HG03039 (cell line): ENCODE measurements around the gene LHX5.

Experiments used
- ATAC-seq: cut with Tn5 transposase; IDR thresholded peaks from one replicate; pipeline ENCODE4 v1.9.1; 2021; ENCODE audit warnings: mild to moderate bottlenecking, moderate library complexity; ENCODE audit not compliant: unreplicated experiment

Gene LHX5

DNA sequence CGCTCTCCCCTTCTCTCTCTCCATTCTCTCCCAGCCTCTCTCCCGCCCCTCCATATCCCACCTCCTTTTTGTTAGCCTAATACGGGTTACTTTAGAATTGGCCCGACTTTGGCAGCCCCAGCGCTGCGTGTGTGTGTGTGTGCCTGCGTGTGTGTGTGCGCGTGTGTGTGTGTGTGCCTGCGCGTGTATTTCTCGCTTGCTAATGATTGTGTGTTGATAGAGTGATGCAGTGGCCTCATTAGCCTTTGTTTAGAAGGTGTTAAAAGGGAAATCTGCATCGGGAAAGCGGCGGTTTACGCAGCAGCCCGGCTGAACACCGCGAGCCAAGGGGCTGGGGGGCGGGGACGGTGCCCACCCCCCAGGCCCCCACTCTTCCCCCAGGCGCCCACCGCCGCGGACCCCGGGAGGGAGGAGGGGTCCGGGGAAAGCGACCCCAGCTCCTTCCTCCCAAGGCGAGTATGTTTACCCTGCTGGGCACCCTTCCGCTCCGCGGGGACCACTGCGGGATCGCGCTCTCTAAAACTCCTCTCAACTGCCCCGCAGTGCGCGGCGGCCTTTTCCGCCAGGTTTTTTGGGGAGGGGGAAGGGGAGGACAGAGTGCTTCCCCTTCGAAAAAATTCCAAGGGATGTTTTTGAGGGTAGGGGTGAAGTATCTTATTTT is 6.8 kb upstream of the LHX5 start:
- no peak for ATAC-seq

GRCh38 chr12:113477842-113478215 is 6.2 kb upstream of the LHX5 start:
- no peak for ATAC-seq

DNA sequence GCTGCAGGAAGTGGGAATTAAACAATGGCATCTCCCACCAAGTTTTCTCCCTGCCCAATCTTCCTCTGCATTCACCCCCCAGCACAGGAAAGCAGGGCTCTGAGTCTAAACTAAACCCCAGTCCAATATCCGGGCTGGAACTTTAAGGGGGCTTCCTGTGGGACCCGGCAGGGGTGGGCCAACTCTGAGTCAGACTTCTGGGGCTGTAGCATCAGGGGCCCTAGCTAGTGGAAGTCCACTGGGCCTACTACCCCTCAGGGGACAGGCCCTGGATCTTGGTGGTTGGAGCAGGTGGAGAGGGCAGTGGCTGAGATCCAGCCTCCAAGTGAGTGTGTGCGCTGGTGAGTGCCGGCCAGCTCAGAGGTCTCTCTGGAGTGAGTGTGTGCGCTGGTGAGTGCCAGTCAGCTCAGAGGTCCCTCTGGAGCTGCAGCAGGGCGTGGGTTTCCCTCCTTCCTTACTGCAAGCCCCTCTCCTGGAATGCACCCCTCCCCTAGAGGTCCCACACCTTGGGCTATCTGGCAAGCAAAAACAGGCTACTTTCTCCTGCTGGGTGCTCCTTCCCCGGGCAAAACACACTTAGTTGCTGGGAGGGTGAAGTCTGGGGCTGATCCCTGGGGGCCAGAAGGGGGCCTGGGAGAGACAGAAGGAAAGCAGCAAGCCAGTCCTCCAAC is 5.6 kb upstream of the LHX5 start:
- ATAC-seq = no peak

GRCh38 chr12:113476176-113476986 is 4.7 kb upstream of the LHX5 start:
- no peak for ATAC-seq

DNA sequence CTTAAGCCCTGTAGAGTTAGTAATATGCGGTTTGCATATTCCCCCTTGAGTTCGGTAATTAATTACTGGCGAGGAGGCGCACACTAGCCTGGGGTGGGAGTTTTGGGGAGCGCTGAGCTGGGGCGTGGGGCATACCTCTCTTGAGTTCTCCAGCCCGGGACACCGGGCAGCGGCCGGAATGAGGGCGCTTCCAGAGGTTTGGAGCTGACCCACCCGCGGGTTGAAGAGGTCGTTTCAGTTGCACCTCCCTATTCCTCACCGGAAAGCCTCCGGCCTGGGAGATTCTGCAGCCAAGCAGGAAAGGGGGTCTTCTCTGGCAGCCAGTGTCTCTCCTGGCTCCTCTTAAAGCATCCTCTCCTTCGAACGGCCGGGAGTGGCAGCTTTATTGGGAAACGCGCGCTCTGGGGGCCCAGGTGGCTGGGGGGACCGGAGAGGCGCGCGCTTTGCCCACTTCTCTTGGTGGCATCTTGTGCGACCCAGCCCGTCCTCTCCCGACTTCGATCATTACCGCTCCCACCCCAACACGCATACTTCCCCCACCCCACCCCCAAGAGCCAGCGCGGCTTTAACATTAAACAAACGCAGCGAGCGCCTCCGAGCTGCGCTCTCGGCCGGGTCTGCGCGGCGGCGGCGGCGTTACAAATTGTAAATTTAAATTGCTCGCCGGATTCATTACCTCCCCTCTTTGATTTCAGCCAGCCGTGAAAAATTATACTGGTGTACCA is 3.9 kb upstream of the LHX5 start:
- no peak for ATAC-seq

DNA sequence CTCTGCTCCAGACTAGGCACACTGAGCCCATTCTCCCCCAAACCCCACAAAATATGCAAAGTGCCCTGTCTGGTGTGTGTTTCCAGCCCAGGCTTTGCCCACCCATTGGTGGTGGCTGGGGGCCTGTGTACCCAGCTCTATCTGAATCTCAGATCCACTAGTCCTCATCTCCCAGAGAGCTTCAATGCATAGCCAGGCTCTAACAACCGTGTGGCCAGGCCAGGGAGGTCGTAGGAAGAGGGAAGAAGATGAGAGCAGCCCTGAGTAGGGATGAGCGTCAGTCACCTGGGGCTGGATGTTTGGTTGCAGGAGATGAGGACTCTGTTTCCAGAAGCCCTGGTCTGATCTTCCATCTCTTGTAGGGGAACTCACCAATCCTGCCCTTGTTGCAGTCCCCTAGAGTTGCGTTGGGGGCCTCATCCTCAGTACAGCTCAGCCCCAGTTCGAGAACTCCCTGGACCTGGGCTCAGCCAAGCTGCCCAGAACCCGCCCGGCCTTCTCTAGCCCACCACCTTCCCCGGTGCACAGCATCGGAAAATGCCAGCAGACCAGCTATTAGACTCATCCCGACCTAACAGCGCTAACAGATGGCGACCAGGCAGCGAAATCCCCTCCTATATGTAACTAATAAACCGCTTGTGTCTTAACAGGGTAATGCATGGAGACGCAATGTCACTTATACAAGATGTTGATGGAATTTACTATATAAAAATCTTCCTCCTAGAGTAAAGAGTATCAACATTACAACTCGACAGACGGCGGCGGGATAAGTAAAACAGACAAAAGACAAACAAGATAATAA is 3.2 kb upstream of the LHX5 start:
- ATAC-seq = no peak

DNA sequence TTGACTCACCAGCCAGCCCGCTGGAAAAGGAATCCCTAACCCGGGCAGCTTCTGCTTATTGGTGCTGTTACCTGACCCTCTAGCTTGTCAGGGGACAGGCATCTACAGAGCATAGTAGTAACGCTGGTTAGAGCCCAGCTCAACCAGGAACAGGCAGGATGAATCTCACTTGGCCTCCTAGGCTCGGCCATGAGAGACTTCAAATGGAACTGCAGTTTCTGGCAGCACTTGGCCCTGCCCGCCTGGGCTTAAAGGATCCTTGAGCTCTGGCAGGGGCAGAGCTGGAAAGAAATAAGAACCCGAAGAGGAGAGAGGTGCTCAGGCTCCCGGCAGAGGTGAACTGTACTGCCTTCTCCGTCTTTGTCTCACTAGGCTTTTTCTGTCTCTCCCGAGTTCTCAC is 2.3 kb upstream of the LHX5 start:
- no peak for ATAC-seq

DNA sequence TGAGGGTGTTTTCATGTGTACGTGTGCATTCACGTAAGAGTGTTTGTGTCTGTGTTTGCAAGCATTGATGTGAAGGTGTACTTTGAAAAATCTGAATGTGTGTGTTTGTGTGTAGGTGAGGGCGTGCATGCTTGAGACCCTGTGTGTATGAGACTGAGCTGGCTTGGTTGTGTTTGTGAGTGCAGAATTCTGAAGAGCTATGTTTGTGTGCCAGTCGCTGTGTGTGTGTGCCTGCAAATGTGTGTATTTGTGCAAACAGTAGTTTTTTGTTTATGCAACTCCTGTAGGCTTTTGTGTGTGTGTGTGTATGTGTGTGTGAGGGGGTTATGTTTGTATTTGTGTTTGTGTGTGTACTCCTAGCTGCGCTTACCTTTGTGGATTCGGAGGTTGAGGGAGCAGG is 1.7 kb upstream of the LHX5 start:
- no peak for ATAC-seq

GRCh38 chr12:113472191-113473121 is 785 bp upstream of the LHX5 start:
- no peak for ATAC-seq

- ATAC-seq = no peak
These were observed 626 bp downstream of the LHX5 start for GRCh38 chr12:113470871-113471618.

DNA sequence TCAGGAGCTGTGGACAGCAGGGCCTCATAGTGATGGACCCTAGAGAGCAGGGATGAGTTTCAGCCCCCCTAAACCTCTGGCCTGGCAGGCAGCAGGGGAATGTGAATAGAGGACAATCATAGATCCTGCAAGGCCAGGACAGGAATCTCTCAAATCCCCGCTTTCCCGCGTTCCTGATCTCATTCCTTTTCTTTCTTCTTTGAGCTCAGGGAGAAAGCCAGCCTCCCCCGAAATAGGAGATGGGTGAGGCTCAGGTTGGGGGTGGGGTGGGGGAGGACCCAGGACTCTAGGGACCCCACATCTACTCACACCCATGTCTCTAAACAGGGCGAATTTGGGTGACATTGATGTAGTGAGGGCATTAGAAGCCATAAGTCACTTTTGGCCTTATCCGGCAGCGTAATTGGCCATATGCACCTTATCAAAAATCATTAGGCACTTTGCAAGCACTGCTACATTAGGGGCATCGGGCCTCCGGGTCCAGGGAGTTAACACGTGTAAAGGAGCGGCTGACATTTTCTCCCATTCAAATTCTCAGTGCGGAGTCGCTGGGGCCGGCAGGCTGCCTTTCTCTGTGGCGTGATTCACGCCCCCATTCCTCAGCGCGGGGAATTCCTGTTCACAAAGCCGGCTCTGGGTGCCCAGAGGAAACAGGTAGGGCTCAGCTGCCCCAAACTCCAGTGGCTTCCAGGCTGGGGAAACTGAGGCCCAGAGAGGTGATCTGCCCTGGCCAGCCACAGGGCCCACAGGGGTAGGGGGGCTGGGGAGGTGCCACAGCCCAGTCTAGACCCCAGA is 1.5 kb downstream of the LHX5 start:
- ATAC-seq = no peak

DNA sequence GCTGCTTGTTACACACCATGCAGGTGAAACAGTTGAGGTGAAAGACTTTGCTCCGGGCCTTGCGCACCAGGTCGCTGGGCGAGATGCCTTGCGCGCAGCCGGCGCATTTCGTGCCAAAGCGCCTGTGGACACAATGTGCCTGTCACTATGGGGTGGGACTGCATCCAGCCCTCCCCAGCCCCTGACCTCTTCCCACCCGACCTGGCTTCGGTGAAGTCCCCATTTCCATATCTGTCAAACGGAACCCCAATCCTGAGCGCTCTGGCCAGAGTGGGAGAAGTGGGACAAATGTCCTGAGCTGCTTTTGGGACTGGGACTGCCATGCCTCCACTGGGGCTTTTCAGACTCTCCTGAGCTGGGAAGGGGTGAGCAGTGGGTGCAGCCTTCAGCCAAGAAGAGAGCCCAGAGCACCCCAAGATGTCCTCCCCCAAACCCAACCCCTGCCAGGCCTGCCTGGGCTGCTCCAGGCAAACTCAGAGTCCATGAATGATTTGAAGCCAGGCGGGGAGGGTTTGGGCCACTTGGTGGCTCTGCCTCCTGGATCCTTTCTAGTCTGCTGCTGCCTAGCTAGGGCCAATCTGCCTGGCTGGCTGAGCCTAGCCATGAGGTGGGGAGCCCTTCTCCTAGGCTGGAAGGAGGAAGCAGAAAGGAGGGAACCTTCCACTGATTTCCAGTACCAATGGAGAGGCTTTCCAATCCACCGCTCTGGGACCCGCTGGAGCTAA is 2.3 kb downstream of the LHX5 start:
- ATAC-seq = no peak

GRCh38 chr12:113468365-113469223 is 3.1 kb downstream of the LHX5 start:
- ATAC-seq = no peak

DNA sequence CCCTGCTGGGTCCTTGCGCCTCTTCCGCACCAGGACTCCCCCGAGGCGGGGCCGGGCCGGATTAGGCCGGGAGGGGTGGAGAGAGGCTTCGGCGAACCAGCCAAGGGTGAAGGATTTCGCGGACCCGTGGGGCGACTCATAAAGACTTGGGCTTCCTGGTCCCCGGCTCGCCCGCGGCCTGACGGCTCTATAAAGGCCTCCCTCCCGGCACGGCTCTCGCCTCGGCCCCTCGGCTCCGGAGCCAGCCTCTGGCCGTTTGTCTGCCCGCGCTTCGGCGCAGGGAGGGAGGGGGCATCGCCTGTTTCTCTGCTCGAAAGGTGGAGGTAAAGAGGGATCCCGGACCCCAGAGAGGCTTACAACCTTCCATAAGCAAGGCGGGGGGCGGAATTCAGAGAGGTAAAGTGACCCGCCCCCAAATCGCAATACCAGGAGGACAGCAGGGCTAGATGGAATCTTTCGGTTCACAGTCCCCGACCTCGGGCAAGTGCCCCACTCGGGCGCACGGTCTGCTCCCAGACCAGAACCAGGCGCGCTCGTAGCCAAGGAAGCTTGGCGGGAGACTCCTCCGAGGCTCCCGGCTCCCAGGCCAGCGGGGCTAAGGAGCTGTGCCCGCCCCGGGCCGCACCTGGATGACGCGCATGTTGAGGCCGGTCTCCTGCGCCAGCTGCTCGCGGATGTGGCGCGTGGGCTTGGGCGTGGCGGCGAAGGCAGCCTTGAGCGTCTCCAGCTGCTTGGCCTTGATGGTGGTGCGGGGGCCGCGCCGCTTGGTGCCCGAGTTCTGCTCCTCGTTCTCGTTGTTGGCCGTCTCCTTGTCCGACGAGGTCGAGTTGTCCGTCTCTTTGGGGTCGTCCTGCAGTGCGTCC is 3.9 kb downstream of the LHX5 start:
- ATAC-seq = no peak

DNA sequence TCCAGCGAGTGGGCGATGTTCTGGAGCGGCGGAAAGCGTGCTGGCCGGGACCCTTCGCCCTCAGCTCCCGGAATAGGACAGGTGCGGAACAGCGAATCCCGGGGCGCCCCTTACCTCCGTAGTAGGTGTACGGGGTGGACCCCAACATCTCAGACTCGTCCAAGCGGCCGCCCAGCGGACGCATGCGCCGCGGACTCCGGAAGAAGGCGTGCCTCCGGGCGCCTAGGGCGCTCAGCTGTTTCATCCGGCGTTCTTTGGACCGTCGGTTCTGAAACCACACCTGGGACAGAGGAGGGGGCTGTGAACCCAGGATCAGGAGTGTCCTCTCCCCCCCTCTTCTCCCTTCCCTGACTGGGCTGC is 4.5 kb downstream of the LHX5 start:
- no peak for ATAC-seq
